GM12873 (cell line): ENCODE results near the gene ZNF334.

Source experiments
- CTCF ChIP-seq: IDR thresholded peaks from 2 replicates; pipeline ENCODE4 v1.5.1; 2012; ENCODE audit warnings: low read depth, mild to moderate bottlenecking, moderate library complexity, low read length, control low read depth; ENCODE audit not compliant: insufficient read depth; ENCODE audit errors: missing control alignments

The ZNF334 gene

GRCh38 chr20:46557231-46557956 lies 44.0 kb upstream of the ZNF334 start:
- TF ChIP-seq CTCF = no peak

- no peak for TF ChIP-seq CTCF
These were observed 42.1 kb upstream of the ZNF334 start for GRCh38 chr20:46555370-46555956.

- no peak for TF ChIP-seq CTCF
These were observed 41.5 kb upstream of the ZNF334 start for GRCh38 chr20:46554828-46555227.

- no peak for TF ChIP-seq CTCF
These were observed 40.6 kb upstream of the ZNF334 start for GRCh38 chr20:46553926-46554325.

- TF ChIP-seq CTCF = no peak
These were observed 39.4 kb upstream of the ZNF334 start for GRCh38 chr20:46552460-46553420.

- no peak for TF ChIP-seq CTCF
These were observed 38.4 kb upstream of the ZNF334 start for GRCh38 chr20:46551522-46552381.
